Adrenal gland (tissue), 5 donors: ENCODE data around the gene CCDC186.

ENCODE experiments used
- POLR2A ChIP-seq, 2 donors: fragments of 450-650 bp; IDR thresholded peaks; one replicate each; pipeline ENCODE4 v1.6.1; 2017; ENCODE audit warnings: antibody characterized with exemption in 2 of 2, mild to moderate bottlenecking in 2 of 2, moderate library complexity in 1 of 2
- TF ChIP-seq, protein P1 (sequence below), 6 experiments: fragments of 450-650 bp in 4 of 6; fragments of 200-600 bp in 2 of 6; sonication (generic) in 1 of 6; IDR thresholded peaks; 1 replicate in 5 of 6; 2 replicates in 1 of 6; pipeline versions ENCODE4 v1.5.1 to v1.8.0; 2016 to 2021; ENCODE audit warnings: antibody characterized with exemption in 6 of 6, mild to moderate bottlenecking in 2 of 6, moderate library complexity in 1 of 6
- donor health status: DM: no; HTN: no; CAD: no.

GRCh38 chr10:114071178-114071577, 102.8 kb downstream of the CCDC186 start:
- TF ChIP-seq POLR2A (IDR thresholded peaks at IDR 0.05) = no peak
- TF ChIP-seq, protein P1, sequence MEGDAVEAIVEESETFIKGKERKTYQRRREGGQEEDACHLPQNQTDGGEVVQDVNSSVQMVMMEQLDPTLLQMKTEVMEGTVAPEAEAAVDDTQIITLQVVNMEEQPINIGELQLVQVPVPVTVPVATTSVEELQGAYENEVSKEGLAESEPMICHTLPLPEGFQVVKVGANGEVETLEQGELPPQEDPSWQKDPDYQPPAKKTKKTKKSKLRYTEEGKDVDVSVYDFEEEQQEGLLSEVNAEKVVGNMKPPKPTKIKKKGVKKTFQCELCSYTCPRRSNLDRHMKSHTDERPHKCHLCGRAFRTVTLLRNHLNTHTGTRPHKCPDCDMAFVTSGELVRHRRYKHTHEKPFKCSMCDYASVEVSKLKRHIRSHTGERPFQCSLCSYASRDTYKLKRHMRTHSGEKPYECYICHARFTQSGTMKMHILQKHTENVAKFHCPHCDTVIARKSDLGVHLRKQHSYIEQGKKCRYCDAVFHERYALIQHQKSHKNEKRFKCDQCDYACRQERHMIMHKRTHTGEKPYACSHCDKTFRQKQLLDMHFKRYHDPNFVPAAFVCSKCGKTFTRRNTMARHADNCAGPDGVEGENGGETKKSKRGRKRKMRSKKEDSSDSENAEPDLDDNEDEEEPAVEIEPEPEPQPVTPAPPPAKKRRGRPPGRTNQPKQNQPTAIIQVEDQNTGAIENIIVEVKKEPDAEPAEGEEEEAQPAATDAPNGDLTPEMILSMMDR (IDR thresholded peaks at IDR 0.05) = no peak
